ENCODE results near the gene TEAD1.

GRCh38 chr11:12680246-12680939 is 6.2 kb downstream of the TEAD1 start:
- TF ChIP-seq RAD21 (IDR thresholded peaks at IDR 0.05): no peak
- TF ChIP-seq EGR1 (IDR thresholded peaks at IDR 0.05; ENCODE audit: low read depth in 2 of 2): no peak
- TF ChIP-seq, protein P1, sequence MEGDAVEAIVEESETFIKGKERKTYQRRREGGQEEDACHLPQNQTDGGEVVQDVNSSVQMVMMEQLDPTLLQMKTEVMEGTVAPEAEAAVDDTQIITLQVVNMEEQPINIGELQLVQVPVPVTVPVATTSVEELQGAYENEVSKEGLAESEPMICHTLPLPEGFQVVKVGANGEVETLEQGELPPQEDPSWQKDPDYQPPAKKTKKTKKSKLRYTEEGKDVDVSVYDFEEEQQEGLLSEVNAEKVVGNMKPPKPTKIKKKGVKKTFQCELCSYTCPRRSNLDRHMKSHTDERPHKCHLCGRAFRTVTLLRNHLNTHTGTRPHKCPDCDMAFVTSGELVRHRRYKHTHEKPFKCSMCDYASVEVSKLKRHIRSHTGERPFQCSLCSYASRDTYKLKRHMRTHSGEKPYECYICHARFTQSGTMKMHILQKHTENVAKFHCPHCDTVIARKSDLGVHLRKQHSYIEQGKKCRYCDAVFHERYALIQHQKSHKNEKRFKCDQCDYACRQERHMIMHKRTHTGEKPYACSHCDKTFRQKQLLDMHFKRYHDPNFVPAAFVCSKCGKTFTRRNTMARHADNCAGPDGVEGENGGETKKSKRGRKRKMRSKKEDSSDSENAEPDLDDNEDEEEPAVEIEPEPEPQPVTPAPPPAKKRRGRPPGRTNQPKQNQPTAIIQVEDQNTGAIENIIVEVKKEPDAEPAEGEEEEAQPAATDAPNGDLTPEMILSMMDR (IDR thresholded peaks at IDR 0.05; ENCODE audit: low read depth, low read length, missing input control): no peak
- TF ChIP-seq NR2F2 (IDR thresholded peaks at IDR 0.05): no peak
- TF ChIP-seq YY1 (IDR thresholded peaks at IDR 0.05): no peak
- no peak for TF ChIP-seq TAF1 (conservative IDR thresholded peaks at IDR 0.05)
- TF ChIP-seq ZBTB33 (IDR thresholded peaks at IDR 0.05): no peak
- TF ChIP-seq GABPA (IDR thresholded peaks at IDR 0.05 in 1 of 2, conservative IDR thresholded peaks at IDR 0.05 in 1 of 2): no peak
- no peak for TF ChIP-seq ATF3 (IDR thresholded peaks at IDR 0.05)
- TF ChIP-seq, protein P2, sequence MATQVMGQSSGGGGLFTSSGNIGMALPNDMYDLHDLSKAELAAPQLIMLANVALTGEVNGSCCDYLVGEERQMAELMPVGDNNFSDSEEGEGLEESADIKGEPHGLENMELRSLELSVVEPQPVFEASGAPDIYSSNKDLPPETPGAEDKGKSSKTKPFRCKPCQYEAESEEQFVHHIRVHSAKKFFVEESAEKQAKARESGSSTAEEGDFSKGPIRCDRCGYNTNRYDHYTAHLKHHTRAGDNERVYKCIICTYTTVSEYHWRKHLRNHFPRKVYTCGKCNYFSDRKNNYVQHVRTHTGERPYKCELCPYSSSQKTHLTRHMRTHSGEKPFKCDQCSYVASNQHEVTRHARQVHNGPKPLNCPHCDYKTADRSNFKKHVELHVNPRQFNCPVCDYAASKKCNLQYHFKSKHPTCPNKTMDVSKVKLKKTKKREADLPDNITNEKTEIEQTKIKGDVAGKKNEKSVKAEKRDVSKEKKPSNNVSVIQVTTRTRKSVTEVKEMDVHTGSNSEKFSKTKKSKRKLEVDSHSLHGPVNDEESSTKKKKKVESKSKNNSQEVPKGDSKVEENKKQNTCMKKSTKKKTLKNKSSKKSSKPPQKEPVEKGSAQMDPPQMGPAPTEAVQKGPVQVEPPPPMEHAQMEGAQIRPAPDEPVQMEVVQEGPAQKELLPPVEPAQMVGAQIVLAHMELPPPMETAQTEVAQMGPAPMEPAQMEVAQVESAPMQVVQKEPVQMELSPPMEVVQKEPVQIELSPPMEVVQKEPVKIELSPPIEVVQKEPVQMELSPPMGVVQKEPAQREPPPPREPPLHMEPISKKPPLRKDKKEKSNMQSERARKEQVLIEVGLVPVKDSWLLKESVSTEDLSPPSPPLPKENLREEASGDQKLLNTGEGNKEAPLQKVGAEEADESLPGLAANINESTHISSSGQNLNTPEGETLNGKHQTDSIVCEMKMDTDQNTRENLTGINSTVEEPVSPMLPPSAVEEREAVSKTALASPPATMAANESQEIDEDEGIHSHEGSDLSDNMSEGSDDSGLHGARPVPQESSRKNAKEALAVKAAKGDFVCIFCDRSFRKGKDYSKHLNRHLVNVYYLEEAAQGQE (IDR thresholded peaks at IDR 0.05): no peak
- TF ChIP-seq SP1 (IDR thresholded peaks at IDR 0.05): no peak

All from liver (tissue), 3 donors.